Measurements from ENCODE around the gene IFNGR2.
"Not testable (repeated sequence)": the region's sequence is repeated elsewhere in the genome, so short reads cannot be mapped to it uniquely, and the experiment has no call there.

Gene IFNGR2, protein sequence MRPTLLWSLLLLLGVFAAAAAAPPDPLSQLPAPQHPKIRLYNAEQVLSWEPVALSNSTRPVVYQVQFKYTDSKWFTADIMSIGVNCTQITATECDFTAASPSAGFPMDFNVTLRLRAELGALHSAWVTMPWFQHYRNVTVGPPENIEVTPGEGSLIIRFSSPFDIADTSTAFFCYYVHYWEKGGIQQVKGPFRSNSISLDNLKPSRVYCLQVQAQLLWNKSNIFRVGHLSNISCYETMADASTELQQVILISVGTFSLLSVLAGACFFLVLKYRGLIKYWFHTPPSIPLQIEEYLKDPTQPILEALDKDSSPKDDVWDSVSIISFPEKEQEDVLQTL

DNA sequence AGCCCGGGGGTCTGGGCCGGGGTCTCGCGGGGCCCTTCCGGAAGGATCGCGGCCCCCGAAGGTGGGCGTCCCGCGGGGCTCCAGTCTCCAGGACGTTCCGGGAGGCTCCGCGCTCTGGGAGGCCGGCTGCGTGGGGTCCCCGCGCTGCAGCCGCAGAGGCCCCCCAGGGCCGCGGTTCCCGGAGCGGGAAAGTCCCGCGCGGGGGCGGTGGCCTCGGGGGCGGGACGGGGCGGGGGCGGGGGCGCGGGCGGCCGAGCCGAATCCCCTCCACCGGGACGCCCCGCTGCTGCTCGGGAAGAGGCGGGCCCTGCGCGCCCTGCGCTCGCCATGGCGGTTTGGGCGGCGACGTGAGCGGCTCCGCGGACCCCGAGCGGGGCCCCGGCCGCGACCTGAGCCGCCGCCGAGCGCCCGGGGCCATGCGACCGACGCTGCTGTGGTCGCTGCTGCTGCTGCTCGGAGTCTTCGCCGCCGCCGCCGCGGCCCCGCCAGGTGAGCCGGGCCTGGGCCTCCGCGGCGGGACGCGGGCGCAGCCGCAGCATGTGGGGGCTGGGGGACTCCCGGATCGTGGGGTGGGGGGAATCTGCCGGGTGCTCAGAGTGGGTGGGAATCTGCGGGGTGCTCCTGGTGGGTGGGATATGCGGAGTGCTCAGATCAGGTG is at the start of gene IFNGR2:
Gene IFNGR2 (plus strand): TSS at position 286 of the 658 bp plus-strand sequence. CDS start 131 bp downstream, at position 417.
- DNase-seq: peak; percentile 46

DNA sequence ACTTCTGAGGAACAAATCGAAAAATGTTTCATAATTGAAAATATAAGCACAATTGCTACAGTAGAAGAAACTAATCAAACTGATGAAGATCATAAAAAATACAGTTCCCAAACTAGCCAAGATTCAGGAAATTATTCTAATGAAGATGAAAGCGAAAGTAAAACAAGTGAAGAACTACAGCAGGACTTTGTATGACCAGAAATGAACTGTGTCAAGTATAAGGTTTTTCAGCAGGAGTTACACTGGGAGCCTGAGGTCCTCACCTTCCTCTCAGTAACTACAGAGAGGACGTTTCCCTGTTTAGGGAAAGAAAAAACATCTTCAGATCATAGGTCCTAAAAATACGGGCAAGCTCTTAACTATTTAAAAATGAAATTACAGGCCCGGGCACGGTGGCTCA is 47.9 kb upstream of the IFNGR2 start:
- no peak for DNase-seq

DNA sequence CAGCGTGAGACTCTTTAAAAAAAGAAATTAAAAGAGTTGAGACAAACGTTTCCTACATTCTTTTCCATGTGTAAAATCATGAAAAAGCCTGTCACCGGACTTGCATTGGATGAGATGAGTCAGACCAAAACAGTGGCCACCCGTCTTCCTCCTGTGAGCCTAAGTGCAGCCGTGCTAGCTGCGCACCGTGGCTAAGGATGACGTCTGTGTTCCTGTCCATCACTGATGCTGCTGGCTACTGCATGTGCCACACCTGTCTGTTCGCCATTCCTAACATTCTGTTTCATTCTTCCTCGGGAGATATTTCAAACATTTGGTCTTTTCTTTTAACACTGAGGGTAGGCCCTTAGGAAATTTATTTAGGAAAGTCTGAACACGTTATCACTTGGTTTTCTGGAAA is 47.2 kb upstream of the IFNGR2 start:
- no peak for DNase-seq

DNA sequence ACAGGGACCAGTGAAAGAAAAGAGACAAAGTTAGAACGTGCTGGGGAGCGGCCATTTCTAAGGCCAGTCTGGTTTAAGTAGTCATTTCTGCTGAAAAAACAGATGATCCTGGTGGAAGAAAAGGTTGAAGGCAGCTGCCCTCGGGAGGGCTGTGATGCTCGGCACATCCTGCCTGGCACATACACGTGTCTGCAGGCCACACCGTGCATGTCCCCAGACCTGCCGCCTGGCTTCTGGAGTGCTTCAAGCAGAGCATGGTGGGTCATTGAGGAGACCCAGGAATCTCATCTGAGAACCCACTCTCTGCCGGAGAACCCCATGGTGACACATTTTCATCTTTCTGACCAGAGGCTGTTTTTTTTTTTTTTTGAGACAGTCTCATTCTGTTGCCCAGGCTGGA is 46.0 kb upstream of the IFNGR2 start:
- DNase-seq: no peak

DNA sequence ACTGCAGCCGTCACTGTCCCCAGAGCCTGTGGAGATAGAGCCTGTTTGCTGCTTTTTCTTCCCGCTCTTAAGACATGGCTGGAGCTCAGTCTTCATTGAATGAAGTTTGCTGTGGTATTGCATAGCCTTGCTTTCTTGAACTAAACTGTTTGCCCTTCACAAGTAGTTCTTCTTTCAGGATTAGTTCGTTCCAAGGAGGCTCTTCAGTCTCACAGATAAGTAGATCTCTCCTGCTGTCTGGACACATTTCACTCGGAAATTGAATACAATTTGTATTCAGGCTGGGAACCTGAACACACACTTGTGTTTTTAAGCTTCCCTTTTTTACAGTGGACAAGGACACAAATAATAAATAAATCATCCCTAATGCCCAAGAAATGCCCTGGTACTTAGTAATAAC is 43.8 kb upstream of the IFNGR2 start:
- no peak for DNase-seq

DNA sequence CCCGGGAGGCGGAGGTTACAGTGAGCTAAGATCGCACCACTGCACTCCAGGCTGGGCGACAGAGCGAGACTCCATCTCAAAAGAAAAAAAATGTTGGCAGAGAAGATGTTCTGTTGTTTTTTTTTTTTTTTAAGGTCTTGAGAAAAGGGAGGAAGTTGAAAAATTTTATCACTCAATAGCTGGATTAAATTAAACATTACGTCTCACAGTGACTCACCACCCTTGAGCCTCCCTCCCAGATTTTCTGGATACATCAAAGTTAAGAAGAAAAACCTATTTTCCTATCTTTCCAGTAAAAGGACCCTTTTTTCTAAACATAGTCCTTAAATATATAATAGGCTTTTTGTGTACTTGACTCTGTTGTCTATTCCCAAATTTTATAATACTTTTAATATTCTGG is 42.9 kb upstream of the IFNGR2 start:
- no peak for DNase-seq

DNA sequence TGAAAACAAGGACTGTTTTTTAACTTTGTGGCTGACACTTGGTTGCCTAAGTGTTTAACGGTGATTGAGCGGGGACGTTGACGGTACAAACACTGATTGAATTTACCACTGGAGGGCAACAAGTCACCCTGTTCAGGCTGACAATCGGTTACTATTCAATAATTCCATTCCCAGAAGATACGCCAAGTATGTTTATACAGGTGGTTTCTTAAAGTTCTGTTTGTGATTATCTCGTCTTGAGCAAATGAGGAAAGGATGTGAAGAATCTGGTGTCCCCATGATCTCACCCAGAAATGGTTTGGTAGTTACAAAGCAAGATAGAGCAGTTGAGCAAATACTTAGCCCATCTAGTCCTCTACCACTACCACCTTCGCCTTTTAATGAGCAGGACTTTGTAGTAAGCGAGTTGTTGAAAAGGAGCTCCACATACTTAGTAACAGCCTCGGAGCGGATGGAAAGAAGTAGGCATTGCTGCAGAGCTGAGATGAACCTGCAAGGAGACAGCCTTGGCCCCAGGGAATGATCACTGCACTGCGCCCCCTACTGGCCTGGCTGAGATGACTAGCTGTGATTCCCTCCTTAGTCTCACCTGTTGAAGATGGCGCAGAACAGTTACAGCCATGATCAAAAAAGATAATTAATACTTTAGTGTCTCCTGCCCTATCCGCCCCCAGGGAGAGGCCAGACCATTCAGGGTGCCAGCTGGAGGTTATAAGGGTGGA is 42.2 kb upstream of the IFNGR2 start:
- peak; percentile 92 for DNase-seq

DNA sequence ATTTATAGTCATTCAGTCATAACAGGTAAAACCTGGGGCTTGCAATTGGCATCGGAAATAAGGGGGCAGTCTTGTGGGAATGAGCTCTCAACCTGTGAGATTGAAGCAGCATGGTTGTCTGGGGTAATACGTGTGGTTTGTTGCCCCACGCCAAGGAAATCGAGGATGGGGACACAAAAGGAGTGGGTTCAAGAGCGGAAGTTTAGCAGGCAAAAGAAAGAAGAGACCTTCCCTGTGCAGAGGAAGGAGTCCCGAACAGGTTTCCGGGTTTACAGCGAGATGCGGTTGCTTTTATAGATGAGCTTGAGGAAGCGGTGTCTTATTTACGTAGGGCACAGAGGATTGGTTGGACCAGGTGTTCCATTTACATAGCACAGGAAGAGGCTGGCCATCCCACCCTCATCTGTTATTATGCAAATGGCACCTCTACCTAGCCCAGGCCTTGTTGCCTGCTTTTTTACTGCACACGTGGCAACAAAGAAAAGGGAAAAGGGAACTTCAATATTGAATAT is 41.1 kb upstream of the IFNGR2 start:
- DNase-seq: peak; percentile 62

DNA sequence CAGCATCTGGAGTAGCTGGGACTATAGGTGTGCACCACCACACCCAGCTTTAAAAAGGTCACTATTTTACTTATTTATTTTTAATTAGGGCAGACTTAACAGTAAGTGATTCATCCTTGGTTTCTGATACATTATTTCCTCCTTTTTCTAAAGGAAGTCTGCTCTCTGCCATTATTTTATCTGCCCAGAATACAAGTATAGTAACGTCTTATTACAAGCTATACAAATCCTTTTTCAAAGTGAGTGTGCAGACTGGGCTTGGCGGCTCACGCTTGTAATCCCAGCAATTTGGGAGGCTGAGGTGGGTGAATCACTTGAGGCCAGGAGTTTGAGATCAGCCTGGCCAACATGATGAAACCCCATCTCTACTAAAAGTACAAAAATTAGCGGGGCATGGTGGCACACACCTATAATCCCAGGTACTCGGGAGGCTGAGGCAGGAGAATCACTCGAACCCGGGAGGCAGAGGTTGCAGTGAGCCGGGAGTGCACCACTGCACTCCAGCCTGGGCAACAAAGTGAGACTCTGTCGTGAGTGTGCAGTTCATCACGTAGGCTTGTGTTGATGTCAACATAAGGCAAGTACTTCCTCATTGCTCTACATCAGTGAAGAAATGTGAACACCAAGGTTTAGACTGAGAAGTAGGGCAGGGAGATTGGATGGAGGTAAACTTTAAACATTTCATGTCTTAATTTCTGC is 39.2 kb upstream of the IFNGR2 start:
- not testable (repeated sequence) for DNase-seq

DNA sequence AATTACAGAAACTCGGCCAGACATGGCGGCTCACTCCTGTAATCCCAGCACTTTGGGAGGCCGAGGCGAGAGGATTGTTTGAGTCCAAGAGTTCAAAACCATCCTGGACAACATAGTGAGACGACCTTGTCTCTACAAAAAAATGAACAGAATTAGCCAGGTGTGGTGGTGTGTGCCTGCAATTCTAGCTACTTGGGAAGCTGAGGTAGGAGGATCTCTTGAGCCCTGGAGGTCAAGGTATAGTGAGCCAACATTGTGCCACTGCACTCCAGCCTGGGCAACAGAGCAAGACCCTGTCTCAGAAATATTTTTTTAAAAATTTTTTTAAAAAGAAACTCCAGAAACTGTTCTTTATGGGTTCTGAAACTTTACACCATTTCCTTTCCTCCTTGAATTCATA is 38.4 kb upstream of the IFNGR2 start:
- no peak for DNase-seq

DNA sequence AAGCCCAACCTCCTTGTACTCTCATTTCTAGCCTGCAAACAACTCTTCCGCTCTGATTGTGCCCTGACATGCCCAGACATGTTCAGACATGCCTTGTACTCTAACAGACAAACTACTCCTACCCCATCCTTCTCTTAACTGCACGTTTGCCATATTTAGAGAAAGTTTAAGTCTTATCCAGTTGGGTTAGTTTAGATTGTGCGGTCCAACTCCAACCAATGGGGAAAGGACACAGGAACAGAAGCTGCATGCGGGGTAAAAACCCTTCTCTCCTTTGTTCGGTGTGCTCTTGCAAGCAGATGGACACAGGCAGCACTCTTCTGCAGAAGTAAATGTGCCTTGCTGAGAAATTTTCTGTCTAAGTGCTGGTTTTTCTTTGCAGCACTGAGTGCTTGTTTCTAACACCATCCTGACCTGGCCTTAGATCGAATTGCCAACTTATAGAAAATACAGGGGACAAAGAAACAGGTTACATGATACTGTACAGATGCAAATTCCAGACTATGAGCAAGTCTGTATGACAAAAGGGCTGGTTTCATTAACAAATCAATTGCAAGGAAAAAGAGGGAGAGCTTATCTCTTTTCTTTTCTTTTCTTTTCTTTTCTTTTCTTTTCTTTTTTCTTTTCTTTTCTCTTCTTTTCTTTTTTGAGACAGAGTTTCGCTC is 35.8 kb upstream of the IFNGR2 start:
- no peak for DNase-seq

DNA sequence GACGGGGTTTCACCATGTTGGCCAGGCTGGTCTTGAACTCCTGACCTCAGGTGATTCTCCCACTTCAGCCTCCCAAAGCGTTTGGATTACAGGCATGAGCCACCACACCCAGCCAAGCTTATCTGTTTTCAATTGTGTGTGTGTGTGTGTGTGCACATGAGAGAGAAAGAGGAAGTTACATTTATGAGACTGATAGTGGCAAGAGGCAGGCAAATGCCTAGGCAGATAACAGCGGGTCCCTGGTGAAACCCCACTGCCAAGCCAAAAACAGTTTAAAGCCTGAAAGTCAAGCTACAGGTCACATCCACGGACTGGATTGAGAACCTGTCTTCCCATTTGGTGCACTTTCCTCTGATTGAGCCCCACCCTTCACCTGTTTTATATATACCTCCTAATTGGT is 35.1 kb upstream of the IFNGR2 start:
- DNase-seq: no peak

DNA sequence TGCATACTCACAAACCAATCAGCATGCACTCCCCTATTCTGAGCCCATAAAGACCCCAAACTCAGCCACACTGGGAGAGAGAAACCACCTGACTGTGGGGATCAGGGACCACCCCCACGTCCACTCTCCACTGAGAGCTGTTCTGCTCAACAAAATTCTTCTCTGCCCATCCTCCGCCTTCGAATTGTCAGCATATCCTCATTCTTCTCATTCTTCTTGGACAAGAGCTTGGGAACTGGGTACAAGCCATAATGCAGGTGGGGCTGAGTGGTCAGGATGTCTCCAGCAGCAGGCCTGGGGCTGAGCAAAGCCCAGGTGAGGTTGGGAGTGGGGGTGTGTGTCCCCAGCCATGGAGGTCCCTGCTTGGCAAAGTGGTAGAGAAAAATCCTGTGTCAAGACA is 34.6 kb upstream of the IFNGR2 start:
- no peak for DNase-seq

DNA sequence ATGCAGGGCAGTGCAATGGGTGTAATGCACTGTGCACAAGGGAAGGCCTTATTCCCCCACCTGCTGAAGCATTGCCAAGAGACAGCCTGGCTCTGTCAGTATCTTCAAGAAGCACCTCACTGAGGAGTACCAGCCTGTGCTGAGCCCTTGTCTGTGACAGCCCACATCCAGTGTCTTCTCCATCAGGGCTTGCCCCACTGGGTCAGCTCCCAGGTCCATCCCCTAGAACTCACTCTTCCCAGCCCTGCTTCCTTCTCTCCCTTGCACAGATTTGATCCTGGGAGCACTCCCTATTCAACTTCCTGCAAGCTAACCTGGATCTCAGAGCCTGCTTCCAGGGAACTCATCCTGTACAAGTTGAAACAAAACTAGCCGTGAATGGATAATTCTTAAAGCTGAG is 33.6 kb upstream of the IFNGR2 start:
- no peak for DNase-seq

DNA sequence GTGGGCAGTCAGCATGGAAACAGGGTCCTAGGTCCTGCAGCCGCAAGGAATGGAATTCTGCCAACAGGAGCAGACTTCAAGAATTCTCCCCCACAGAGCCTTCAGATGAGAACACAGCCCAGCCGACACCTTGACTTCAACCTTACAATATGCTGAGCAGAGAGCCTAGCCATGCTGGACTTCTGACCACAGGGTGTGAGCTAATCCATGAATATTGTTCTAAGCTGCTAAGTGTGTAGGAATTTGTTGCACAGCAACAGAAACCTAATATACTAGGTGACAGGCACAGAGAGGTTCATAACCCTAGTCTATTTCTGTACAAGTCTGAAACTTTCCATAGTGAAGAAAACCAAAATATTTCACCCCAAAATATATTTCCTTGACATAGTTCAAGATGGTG is 32.9 kb upstream of the IFNGR2 start:
- no peak for DNase-seq

DNA sequence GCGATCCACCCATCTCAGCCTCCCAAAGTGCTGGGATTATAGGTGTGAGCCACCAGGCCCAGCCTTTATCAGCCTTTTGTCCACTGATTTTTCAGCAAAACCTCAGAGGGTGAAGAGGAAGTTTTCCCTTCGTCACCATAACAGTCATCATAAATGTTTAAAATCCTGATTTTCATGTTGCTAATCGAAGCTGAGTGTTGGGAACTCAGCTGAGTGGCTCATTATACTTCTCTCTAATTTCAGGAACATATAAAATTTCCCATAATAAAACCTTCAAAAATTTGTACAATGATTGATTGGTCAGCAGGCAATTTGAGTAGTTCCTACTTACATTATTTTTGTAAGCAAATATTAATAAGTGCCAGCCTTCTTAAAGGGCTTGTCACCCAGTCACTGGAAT is 31.8 kb upstream of the IFNGR2 start:
- no peak for DNase-seq

DNA sequence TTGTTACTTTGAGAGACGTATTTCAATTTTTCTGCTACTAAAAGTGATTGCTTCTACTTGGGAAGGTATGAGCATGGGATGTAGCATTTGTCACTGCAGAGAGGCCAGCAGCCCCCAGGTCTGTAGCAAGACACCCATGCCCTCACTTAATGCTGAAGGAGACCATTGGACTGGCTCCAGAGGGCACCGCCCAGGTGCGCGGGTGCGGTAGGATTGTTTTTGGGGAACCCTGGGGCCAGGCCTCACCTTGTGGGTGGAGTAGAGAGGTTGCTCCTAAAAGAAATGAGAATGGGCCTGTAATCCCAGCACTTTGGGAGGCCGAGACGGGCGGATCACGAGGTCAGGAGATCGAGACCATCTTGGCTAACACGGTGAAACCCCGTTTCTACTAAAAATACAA is 30.6 kb upstream of the IFNGR2 start:
- no peak for DNase-seq

DNA sequence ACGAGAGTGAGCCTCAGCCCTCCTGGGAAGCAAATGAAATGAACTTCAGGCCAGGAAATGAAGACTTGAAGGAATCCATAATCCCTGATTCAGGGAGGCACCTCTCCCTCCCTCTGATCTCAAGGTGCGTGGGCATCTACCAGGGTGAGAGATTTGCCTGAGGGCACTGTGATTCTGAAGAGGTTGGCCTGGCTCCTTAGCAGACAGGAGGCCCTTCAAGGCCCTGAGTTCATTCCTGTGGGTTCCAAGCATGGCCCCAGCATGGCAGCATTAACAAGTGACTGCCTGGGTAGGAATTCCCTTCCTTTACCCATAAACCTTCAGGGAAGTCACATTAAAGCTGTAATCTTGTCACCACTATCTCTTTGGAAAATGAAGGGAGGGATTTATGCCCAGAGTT is 29.8 kb upstream of the IFNGR2 start:
- no peak for DNase-seq

DNA sequence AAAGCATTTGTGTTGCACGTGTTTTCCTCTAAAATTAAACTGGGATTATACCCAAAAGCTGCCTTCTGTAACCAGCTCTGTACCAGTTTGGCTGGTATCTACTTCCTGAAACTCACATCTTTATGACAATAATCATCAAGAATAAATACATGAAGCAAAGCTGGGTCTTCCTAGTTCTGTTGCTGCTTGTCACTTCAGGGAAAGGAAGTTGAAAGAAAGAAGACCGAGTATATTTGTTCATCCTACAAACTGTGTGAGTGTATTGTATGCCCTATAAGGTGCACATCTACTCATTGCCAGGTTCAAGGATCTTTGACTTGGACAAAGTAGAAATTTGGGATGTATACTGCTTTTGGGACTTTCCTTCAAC is 29.1 kb upstream of the IFNGR2 start:
- DNase-seq: no peak

DNA sequence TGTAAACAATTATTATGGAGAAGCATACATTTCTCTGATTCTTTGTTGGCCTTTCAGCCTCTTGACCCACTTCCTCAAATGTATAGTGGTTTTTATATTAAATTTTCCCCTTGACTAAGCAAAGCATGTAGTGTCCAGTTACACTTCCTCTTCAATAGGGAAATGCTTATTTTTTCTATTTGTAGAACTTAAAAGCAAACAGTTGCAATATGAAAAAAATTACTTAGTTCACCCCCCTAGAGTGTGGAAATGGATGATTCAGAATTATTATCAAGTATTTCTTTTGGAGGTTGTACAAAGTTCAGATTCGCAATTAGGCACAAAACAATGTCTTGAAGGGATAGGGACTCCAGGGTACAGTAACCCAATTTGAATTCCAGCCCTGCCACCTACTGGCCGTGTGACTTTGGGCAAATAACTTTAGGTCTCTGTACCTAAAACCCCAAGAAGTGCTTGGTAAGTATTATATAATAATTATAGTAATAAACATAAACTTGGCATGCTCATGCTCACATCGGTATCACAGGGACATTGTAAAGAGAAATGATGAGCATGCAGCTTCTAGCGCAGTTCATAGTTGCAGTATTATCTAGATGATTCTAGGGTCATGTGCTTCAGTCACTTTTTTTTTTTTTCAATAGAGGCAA is 28.6 kb upstream of the IFNGR2 start:
- DNase-seq: peak; percentile 63

DNA sequence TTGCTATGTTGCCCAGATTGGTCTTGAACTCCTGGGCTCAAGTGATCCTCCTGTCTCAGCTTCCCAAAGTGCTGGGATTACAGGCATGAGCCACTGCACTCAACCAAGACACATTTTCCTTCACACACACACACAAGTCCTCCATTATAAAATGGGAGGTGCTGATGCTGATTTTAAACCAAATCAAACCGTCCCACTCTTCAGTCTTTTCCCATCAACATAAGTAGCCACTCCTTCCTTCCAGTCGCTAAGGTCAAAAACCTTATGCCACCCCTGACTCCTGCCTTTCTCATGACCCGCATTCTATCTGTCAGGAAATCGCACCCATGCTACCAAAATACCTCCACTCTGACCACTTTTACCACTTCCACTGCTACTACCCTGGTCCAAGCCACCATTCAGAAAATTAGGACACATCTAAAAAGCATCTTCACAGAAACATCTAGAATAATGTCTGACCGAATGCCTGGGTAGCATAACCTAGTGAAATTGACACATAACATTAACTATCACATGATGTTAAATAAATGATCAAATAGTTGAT is 28.0 kb upstream of the IFNGR2 start:
- DNase-seq: no peak
